GM12872 (cell line): ENCODE results near the gene FIG4.

Experiments used
- CTCF ChIP-seq: IDR thresholded peaks from 3 replicates; pipeline ENCODE4 v1.5.1; 2011; ENCODE audit warnings: low read depth, mild to moderate bottlenecking, low read length, moderate library complexity; ENCODE audit not compliant: insufficient read depth

FIG4 gene

GRCh38 chr6:109671733-109672132, 19.4 kb upstream of the FIG4 start:
- TF ChIP-seq CTCF, result no peak

- TF ChIP-seq CTCF, result no peak
Observed at GRCh38 chr6:109672175-109672574, 18.9 kb upstream of the FIG4 start.

- TF ChIP-seq CTCF, result no peak
Observed at GRCh38 chr6:109672839-109673238, 18.3 kb upstream of the FIG4 start.

GRCh38 chr6:109676724-109677123, 14.4 kb upstream of the FIG4 start:
- no peak for TF ChIP-seq CTCF

- no peak for TF ChIP-seq CTCF
Observed at GRCh38 chr6:109678240-109678639, 12.9 kb upstream of the FIG4 start.

- TF ChIP-seq CTCF, result no peak
Observed at GRCh38 chr6:109686566-109687265, 4.4 kb upstream of the FIG4 start.

- TF ChIP-seq CTCF, result no peak
Observed at GRCh38 chr6:109687271-109687761, 3.8 kb upstream of the FIG4 start.
